Endothelial cell of umbilical vein (primary cell): ENCODE results near the gene GM2A.

ENCODE experiments used
- EZH2 ChIP-seq: IDR thresholded peaks from 2 replicates; pipeline ENCODE4 v1.6.1; 2012; ENCODE audit warnings: borderline replicate concordance, low read depth, mild to moderate bottlenecking, moderate library complexity, low read length, inconsistent platforms; ENCODE audit not compliant: severe bottlenecking
- TF ChIP-seq, protein P1 (sequence below), 2 donors: IDR thresholded peaks; 1 replicate in 1 of 2; 2 replicates in 1 of 2; pipeline ENCODE4 v1.5.1; 2011; ENCODE audit warnings: low read length in 2 of 2, mild to moderate bottlenecking in 2 of 2, moderate library complexity in 2 of 2, control low read depth in 1 of 2, inconsistent platforms in 1 of 2, low read depth in 1 of 2; ENCODE audit not compliant: insufficient read depth in 1 of 2; ENCODE audit errors: extremely low read depth in 1 of 2

DNA sequence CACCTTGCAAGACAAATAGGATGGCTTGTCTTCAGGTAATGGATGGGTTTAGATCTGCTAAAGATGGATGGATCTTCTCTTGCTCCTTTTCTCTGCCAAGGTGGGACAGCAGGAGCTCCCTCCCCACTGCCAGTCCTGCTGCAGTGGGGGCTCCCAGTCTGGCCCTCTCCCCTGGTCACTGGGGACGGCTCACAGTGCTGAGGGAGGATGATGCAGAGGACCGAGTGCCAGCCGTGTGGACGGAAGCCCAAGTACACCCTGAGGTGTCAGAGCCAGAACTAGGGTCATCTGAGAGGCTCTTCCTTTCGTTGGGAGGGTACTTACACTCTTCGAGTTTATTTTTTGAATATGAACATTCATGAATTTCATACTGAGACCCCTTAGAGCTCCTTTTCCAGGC lies 34.8 kb upstream of the GM2A start:
- TF ChIP-seq EZH2, result no peak
- TF ChIP-seq, protein P1, sequence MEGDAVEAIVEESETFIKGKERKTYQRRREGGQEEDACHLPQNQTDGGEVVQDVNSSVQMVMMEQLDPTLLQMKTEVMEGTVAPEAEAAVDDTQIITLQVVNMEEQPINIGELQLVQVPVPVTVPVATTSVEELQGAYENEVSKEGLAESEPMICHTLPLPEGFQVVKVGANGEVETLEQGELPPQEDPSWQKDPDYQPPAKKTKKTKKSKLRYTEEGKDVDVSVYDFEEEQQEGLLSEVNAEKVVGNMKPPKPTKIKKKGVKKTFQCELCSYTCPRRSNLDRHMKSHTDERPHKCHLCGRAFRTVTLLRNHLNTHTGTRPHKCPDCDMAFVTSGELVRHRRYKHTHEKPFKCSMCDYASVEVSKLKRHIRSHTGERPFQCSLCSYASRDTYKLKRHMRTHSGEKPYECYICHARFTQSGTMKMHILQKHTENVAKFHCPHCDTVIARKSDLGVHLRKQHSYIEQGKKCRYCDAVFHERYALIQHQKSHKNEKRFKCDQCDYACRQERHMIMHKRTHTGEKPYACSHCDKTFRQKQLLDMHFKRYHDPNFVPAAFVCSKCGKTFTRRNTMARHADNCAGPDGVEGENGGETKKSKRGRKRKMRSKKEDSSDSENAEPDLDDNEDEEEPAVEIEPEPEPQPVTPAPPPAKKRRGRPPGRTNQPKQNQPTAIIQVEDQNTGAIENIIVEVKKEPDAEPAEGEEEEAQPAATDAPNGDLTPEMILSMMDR (IDR thresholded peaks at IDR 0.05; ENCODE audit: extremely low read depth in 1 of 2, insufficient read depth in 1 of 2, low read depth in 1 of 2, low read length in 2 of 2), result no peak
